GM12878 (cell line): ENCODE results near the gene PRKN. TPM values are rescaled to one million over a fixed set of nuclear protein-coding genes. Genes with fewer than 3 reads are reported as not detected.

Experiments used
- ATAC-seq: fragments of 200-7000 bp; cut with Tn5 transposase; 3 replicates; pipeline ENCODE4 v1.9.1; 2020; ENCODE audit warnings: mild to moderate bottlenecking, moderate library complexity
- BruUV-seq: library from RNA; stranded (reverse); fragments of 400-500 nt; replicated peaks from 2 replicates; lab custom pipeline; 2021; lab: Mats Ljungman, UMichigan
- CTCF ChIA-PET: fragments of 300-600 bp; sonication (Branson Sonifier 250); formaldehyde crosslinking; extraction: SDS; loops from one replicate; lab custom pipeline; 2021; ENCODE audit warnings: inconsistent platforms; lab: Yijun Ruan, JAX
- POLR2A ChIA-PET: fragments of 350-600 bp; formaldehyde crosslinking; extraction: SDS; loops from one replicate; lab custom pipeline; 2021; ENCODE audit warnings: inconsistent platforms; lab: Charles Lee
- RAD21 ChIA-PET: fragments of 300-600 bp; sonication (Branson Sonifier 250); formaldehyde crosslinking; loops from one replicate; lab custom pipeline; 2023; ENCODE audit warnings: antibody characterized with exemption; ENCODE audit not compliant: unreplicated experiment; lab: Charles Lee
- SMC1A ChIA-PET: fragments of 300-600 bp; sonication (Branson Sonifier 250); formaldehyde crosslinking; loops from one replicate; lab custom pipeline; 2023; ENCODE audit not compliant: unreplicated experiment, uncharacterized antibody; lab: Charles Lee
- DNase-seq: peaks from one replicate; pipeline ENCODE4 v3.0.0-alpha.2; 2011; ENCODE audit warnings: low read depth, low spot score
- FAIRE-seq: peaks from 3 replicates; lab custom pipeline; 2011; peaks lifted over from hg19 to GRCh38; lab: Jason Lieb, UNC
- H2AFZ ChIP-seq: 2 replicates; pipeline ENCODE4 v1.6.0; 2011; ENCODE audit warnings: low read depth, low read length, control low read depth; ENCODE audit not compliant: control insufficient read depth
- H3K27ac ChIP-seq: 2 replicates; pipeline ENCODE4 v1.5.1; 2011; ENCODE audit warnings: control low read depth; ENCODE audit not compliant: control insufficient read depth, insufficient read depth
- H3K27me3 ChIP-seq, 2 experiments: replicated peaks in 1 of 2; 2 replicates each; pipeline versions ENCODE4 v1.6.0 to v1.6.1; 2011; ENCODE audit warnings: low read length in 1 of 2; ENCODE audit not compliant: control insufficient read depth in 2 of 2, insufficient read depth in 2 of 2
- H3K36me3 ChIP-seq, 2 experiments: 2 replicates each; pipeline ENCODE4 v1.5.1; 2011; ENCODE audit warnings: low read length in 1 of 2; ENCODE audit not compliant: control insufficient read depth in 2 of 2, insufficient read depth in 2 of 2
- H3K4me1 ChIP-seq: 2 replicates; pipeline ENCODE4 v1.6.1; 2011; ENCODE audit warnings: mild to moderate bottlenecking, low read length, moderate library complexity, mixed read lengths; ENCODE audit not compliant: control insufficient read depth, insufficient read depth
- H3K4me2 ChIP-seq: 2 replicates; pipeline ENCODE4 v1.6.0; 2011; ENCODE audit warnings: control low read depth; ENCODE audit not compliant: control insufficient read depth, insufficient read depth
- H3K4me3 ChIP-seq: fragments of 200-600 bp; sonication (generic); 2 replicates; pipeline ENCODE4 v1.5.1; 2016
- H3K79me2 ChIP-seq: 2 replicates; pipeline ENCODE4 v1.6.0; 2011; ENCODE audit warnings: low read length; ENCODE audit not compliant: control insufficient read depth, insufficient read depth
- H3K9ac ChIP-seq: 2 replicates; pipeline ENCODE4 v1.8.0; 2011; ENCODE audit warnings: low read length, control low read depth, mixed read lengths; ENCODE audit not compliant: control insufficient read depth, insufficient read depth
- H3K9me3 ChIP-seq: replicated peaks from 3 replicates; pipeline ENCODE4 v1.5.1; 2011; ENCODE audit warnings: mild to moderate bottlenecking, low read length; ENCODE audit not compliant: control insufficient read depth, insufficient read depth
- H4K20me1 ChIP-seq: 2 replicates; pipeline ENCODE4 v1.6.0; 2011; ENCODE audit not compliant: control insufficient read depth, insufficient read depth
- CEBPZ ChIP-seq: fragments of 150-350 bp; IDR thresholded peaks from 2 replicates; pipeline ENCODE4 v1.6.1; 2016; ENCODE audit warnings: low read depth, low read length
- DPF2 ChIP-seq: fragments of 450-650 bp; IDR thresholded peaks from 2 replicates; pipeline ENCODE4 v1.6.1; 2017; ENCODE audit warnings: mild to moderate bottlenecking
- EZH2 ChIP-seq: IDR thresholded peaks from 2 replicates; pipeline ENCODE4 v1.6.1; 2012; ENCODE audit warnings: low read depth, mild to moderate bottlenecking, control low read depth, inconsistent platforms, low read length, borderline replicate concordance; ENCODE audit not compliant: control insufficient read depth
- FOXK2 ChIP-seq: fragments of 450-650 bp; IDR thresholded peaks from 2 replicates; pipeline ENCODE4 v1.6.1; 2017; ENCODE audit warnings: mild to moderate bottlenecking, moderate library complexity
- HDGF ChIP-seq: fragments of 450-650 bp; IDR thresholded peaks from 2 replicates; pipeline ENCODE4 v1.6.1; 2016; ENCODE audit warnings: antibody characterized with exemption
- KDM1A ChIP-seq: fragments of 200-600 bp; sonication (generic); IDR thresholded peaks from 2 replicates; pipeline ENCODE4 v1.6.1; 2016; ENCODE audit warnings: borderline replicate concordance
- NKRF ChIP-seq: fragments of 450-650 bp; conservative IDR thresholded peaks from 2 replicates; pipeline ENCODE4 v1.6.1; 2017; ENCODE audit warnings: mild to moderate bottlenecking, moderate library complexity
- SPI1 ChIP-seq: IDR thresholded peaks from 2 replicates; pipeline ENCODE4 v1.6.1; 2011; ENCODE audit warnings: low read depth, mild to moderate bottlenecking, low read length, moderate library complexity, borderline replicate concordance; ENCODE audit not compliant: insufficient read depth
- SUPT20H ChIP-seq: IDR thresholded peaks from 2 replicates; pipeline ENCODE4 v1.6.1; 2011; ENCODE audit warnings: low read depth, mild to moderate bottlenecking, low read length, moderate library complexity, borderline replicate concordance; ENCODE audit not compliant: control insufficient read depth
- TCF3 ChIP-seq: IDR thresholded peaks from 2 replicates; pipeline ENCODE4 v1.6.1; 2012; ENCODE audit warnings: low read depth, mild to moderate bottlenecking, low read length, borderline replicate concordance; ENCODE audit not compliant: insufficient read depth
- ZBED1 ChIP-seq: IDR thresholded peaks from 2 replicates; pipeline ENCODE4 v1.6.1; 2016; ENCODE audit warnings: borderline replicate concordance
- WGBS: methylation state at CpG from one replicate; pipeline ENCODE4 v1.1.6; 2016; ENCODE audit warnings: low lambda C conversion rate; ENCODE audit not compliant: insufficient replicate concordance, insufficient coverage; ENCODE audit errors: missing lambda C conversion rate; 5-methylcytosine and 5-hydroxymethylcytosine counted together
- in situ Hi-C: fragments of 300-500 bp; cut with MboI; formaldehyde crosslinking; loops from 9 replicates; pipeline ENCODE4 v1.14.3; 2018; ENCODE audit warnings: mixed read lengths
- intact Hi-C: fragments of 100-400 bp; cut with micrococcal nuclease; formaldehyde crosslinking; loops from one replicate; pipeline ENCODE4 v1.14.2; 2022; ENCODE audit not compliant: unreplicated experiment
- polyA plus RNA-seq, 11 experiments: library from polyadenylated mRNA; depleted of rRNA in 4 of 11; unstranded in 6 of 11; stranded (reverse) in 5 of 11; fragments of >200 nt; fragmentation: Nextera tagmentation in 4 of 11; fragmentation: Illumina TruSeq in 1 of 11; extraction: Ambion mirVana in 4 of 11; extraction: Trizol in 1 of 11; gene quantifications; 1 replicate in 1 of 11; 2 replicates in 10 of 11; pipeline versions ENCODE4 v1.2.1 to v1.2.3, GENCODE V29; 2011 to 2016; ENCODE audit warnings: inconsistent platforms in 2 of 11, missing spikeins in 2 of 11, low read depth in 1 of 11
- total RNA-seq, 4 experiments: library from RNA; depleted of rRNA in 3 of 4; stranded (reverse); fragments of >200 nt in 3 of 4; fragmentation: Illumina TruSeq in 1 of 4; extraction: Trizol in 1 of 4; gene quantifications; 2 replicates each; pipeline versions ENCODE4 v1.2.1 to v1.2.3, GENCODE V29; 2013 to 2021

Gene PRKN
- total and polyA plus RNA-seq, 10 of the 15 experiments (the other 5 are each of a cell fraction or from before 2014, with no cell fraction given) = 0.06 to 0.09 TPM; not detected in 8

- no peak overlapping the region for H3K9ac ChIP-seq
- POLR2A ChIA-PET = no interaction called here
- intact Hi-C loops = no loop called here
- in situ Hi-C loops = no loop called here
- SMC1A ChIA-PET = interaction anchor here (1.2 kb wide), 1 partner anchor 18 kb away, joined by 3 read pairs; no protein-coding TSS in a partner anchor
- H2AFZ ChIP-seq = no peak overlapping the region
- no TSS peak for BruUV-seq
- no peaks in the 10 kb centered on the region for H3K4me1 ChIP-seq
- ATAC-seq (no peak), FAIRE-seq (no peak), DNase-seq (no peak)
- 48% methylated on average over 6 of the region's 6 CpGs for WGBS
- H3K36me3 ChIP-seq = no peaks in the 10 kb centered on the region
- H3K4me3 ChIP-seq = no peak overlapping the region
- H4K20me1 ChIP-seq = no peaks in the 10 kb centered on the region
- H3K4me2 ChIP-seq = no peak overlapping the region
- H3K27me3 ChIP-seq = no peaks in the 10 kb centered on the region; a peak in 1 of 4 replicates
- no peak overlapping the region for H3K27ac ChIP-seq
- RAD21 ChIA-PET = no interaction called here
- CTCF ChIA-PET = no interaction called here
- no peaks in the 10 kb centered on the region for H3K9me3 ChIP-seq
- TF ChIP-seq HDGF = no peak
- TF ChIP-seq CEBPZ = no peak
- TF ChIP-seq FOXK2 = no peak
- TF ChIP-seq TCF3 = no peak
- no peak for TF ChIP-seq ZBED1
- no peak for TF ChIP-seq DPF2
- TF ChIP-seq SUPT20H = no peak
- TF ChIP-seq KDM1A = no peak
- TF ChIP-seq NKRF = no peak
- no peak for TF ChIP-seq EZH2
- no peak for TF ChIP-seq SPI1
- no peaks in the 10 kb centered on the region for H3K79me2 ChIP-seq
Observed at GRCh38 chr6:161532536-161532935, 1195.0 kb downstream of the PRKN start.
